HEK293T (cell line): ENCODE data around the gene ZCWPW2.

Experiments
- CTCF ChIA-PET: fragments of 350-600 bp; formaldehyde crosslinking; extraction: SDS; loops from one replicate; lab custom pipeline; 2021; ENCODE audit warnings: antibody characterized with exemption, inconsistent platforms; lab: Yijun Ruan, JAX
- POLR2A ChIA-PET: fragments of 350-600 bp; formaldehyde crosslinking; extraction: SDS; loops from one replicate; lab custom pipeline; 2020; ENCODE audit warnings: antibody characterized with exemption, inconsistent platforms; lab: Yijun Ruan, JAX
- DNase-seq: peaks from one replicate; pipeline ENCODE4 v3.0.0; 2012; ENCODE audit warnings: mixed read lengths; ENCODE audit errors: extremely low spot score
- ARNT ChIP-seq: fragments of 450-650 bp; IDR thresholded peaks from 2 replicates; pipeline ENCODE4 v1.6.1; 2017; ENCODE audit warnings: mild to moderate bottlenecking
- BHLHE40 ChIP-seq: fragments of 450-650 bp; IDR thresholded peaks from 2 replicates; pipeline ENCODE4 v1.6.1; 2016; ENCODE audit warnings: mild to moderate bottlenecking, moderate library complexity, borderline replicate concordance
- CTBP1 ChIP-seq: fragments of 450-650 bp; IDR thresholded peaks from 2 replicates; pipeline ENCODE4 v1.6.1; 2016; ENCODE audit warnings: borderline replicate concordance
- ELF4 ChIP-seq: fragments of 450-650 bp; IDR thresholded peaks from 2 replicates; pipeline ENCODE4 v1.6.1; 2017; ENCODE audit warnings: antibody characterized with exemption
- FOXA1 ChIP-seq: fragments of 450-650 bp; IDR thresholded peaks from 2 replicates; pipeline ENCODE4 v1.6.1; 2016; ENCODE audit warnings: mild to moderate bottlenecking
- FOXK2 ChIP-seq: fragments of 450-650 bp; IDR thresholded peaks from 2 replicates; pipeline ENCODE4 v1.6.1; 2016; ENCODE audit warnings: mild to moderate bottlenecking
- FOXM1 ChIP-seq: fragments of 450-650 bp; IDR thresholded peaks from 2 replicates; pipeline ENCODE4 v1.6.1; 2017; ENCODE audit warnings: mild to moderate bottlenecking, borderline replicate concordance
- HDGF ChIP-seq: fragments of 450-650 bp; IDR thresholded peaks from 2 replicates; pipeline ENCODE4 v1.6.1; 2017; ENCODE audit warnings: antibody characterized with exemption, borderline replicate concordance
- L3MBTL2 ChIP-seq: fragments of 450-650 bp; conservative IDR thresholded peaks from 2 replicates; pipeline ENCODE4 v1.6.1; 2016; ENCODE audit warnings: mild to moderate bottlenecking
- LEF1 ChIP-seq: fragments of 450-650 bp; IDR thresholded peaks from 2 replicates; pipeline ENCODE4 v1.6.1; 2017; ENCODE audit warnings: mild to moderate bottlenecking, borderline replicate concordance
- NFRKB ChIP-seq: fragments of 450-650 bp; IDR thresholded peaks from 2 replicates; pipeline ENCODE4 v1.6.1; 2016; ENCODE audit warnings: mild to moderate bottlenecking, moderate library complexity
- PKNOX1 ChIP-seq: fragments of 450-650 bp; IDR thresholded peaks from 2 replicates; pipeline ENCODE4 v1.6.1; 2016
- SP1 ChIP-seq: fragments of 450-650 bp; IDR thresholded peaks from 2 replicates; pipeline ENCODE4 v1.6.1; 2017
- SUZ12 ChIP-seq: fragments of 450-650 bp; IDR thresholded peaks from 2 replicates; pipeline ENCODE4 v1.6.1; 2016; ENCODE audit warnings: mild to moderate bottlenecking
- TARDBP ChIP-seq: fragments of 450-650 bp; IDR thresholded peaks from 2 replicates; pipeline ENCODE4 v1.6.1; 2016
- ZNF384 ChIP-seq: fragments of 450-650 bp; IDR thresholded peaks from 2 replicates; pipeline ENCODE4 v1.6.1; 2016

Gene ZCWPW2

GRCh38 chr3:28348629-28349468, at the start of gene ZCWPW2, which contains the start of gene AZI2:
TSS of gene ZCWPW2 (plus strand) at chr3:28348721. CDS start at chr3:28413069, 64,348 bp downstream.
TSS of gene AZI2 (minus strand) at chr3:28348824. CDS start at chr3:28340617, 8,207 bp downstream.
- ChIA-PET CTCF (interaction anchor here (0.6 to 1.1 kb wide), 3 partner anchors 13 to 932 kb away, joined by 4 to 8 read pairs (median 4); partner anchors contain the start of gene RBMS3), POLR2A (interaction anchor here (0.6 to 1.6 kb wide), 14 partner anchors 9 to 831 kb away, joined by 3 to 7 read pairs (median 4); partner anchors contain the start of gene CMC1)
- peak; percentile 85 for DNase-seq
- TF ChIP-seq ARNT (no peak), L3MBTL2 (peak; percentile 89), HDGF (no peak), FOXM1 (no peak), PKNOX1 (no peak), ELF4 (peak; percentile 77), SP1 (no peak), ZNF384 (no peak), TARDBP (peak; percentile 91), SUZ12 (no peak), CTBP1 (no peak), FOXK2 (no peak)

GRCh38 chr3:28299705-28300104, 48.8 kb upstream of the ZCWPW2 start:
- DNase-seq: no peak
- ChIA-PET POLR2A (no interaction called here), CTCF (no interaction called here)
- TF ChIP-seq SUZ12 (no peak), ZNF384 (no peak), TARDBP (no peak), ARNT (no peak), FOXK2 (no peak), FOXA1 (no peak), L3MBTL2 (no peak), SP1 (no peak), NFRKB (no peak), CTBP1 (no peak), ELF4 (no peak), HDGF (no peak), BHLHE40 (no peak), FOXM1 (no peak), PKNOX1 (no peak), LEF1 (no peak)

GRCh38 chr3:28300345-28300962, 48.1 kb upstream of the ZCWPW2 start:
- CTCF ChIA-PET: no interaction called here
- POLR2A ChIA-PET: no interaction called here
- no peak for TF ChIP-seq SP1
- TF ChIP-seq L3MBTL2: no peak
- no peak for TF ChIP-seq SUZ12
- no peak for DNase-seq

- TF ChIP-seq FOXA1 (no peak), FOXM1 (no peak), ARNT (no peak), NFRKB (no peak), ZNF384 (no peak), PKNOX1 (no peak), FOXK2 (no peak), L3MBTL2 (no peak), SUZ12 (no peak), SP1 (no peak), LEF1 (no peak), HDGF (no peak), ELF4 (no peak), CTBP1 (no peak)
- ChIA-PET POLR2A (no interaction called here), CTCF (no interaction called here)
- DNase-seq: no peak
These were observed 46.8 kb upstream of the ZCWPW2 start for GRCh38 chr3:28301688-28302087.

GRCh38 chr3:28308196-28308595, 40.3 kb upstream of the ZCWPW2 start:
- CTCF ChIA-PET: no interaction called here
- TF ChIP-seq SUZ12 (no peak), NFRKB (no peak), FOXK2 (no peak), L3MBTL2 (no peak), LEF1 (no peak), CTBP1 (no peak), ELF4 (no peak), FOXM1 (no peak), FOXA1 (no peak), TARDBP (no peak), BHLHE40 (no peak), PKNOX1 (no peak), ARNT (no peak), ZNF384 (no peak), HDGF (no peak), SP1 (no peak)
- DNase-seq: no peak
- POLR2A ChIA-PET: no interaction called here
